Mesenchymal stem cell (in vitro differentiated cells and primary cell): ENCODE measurements around the gene PTPRE.

Experiments
- DNase-seq: peaks from one replicate; pipeline ENCODE4 v3.0.0-alpha.2; 2013
- H2AFZ ChIP-seq: one replicate; pipeline ENCODE4 v1.6.1; 2013; ENCODE audit warnings: low read depth, mild to moderate bottlenecking, control low read depth, inconsistent platforms, low read length, moderate library complexity
- H2AK5ac ChIP-seq: 2 replicates; pipeline ENCODE4 v1.6.1; 2013; ENCODE audit warnings: low read length, moderate library complexity, mild to moderate bottlenecking, inconsistent platforms; ENCODE audit not compliant: severe bottlenecking
- H2BK120ac ChIP-seq: one replicate; pipeline ENCODE4 v1.6.1; 2013; ENCODE audit warnings: low read depth, mild to moderate bottlenecking, inconsistent platforms, low read length, moderate library complexity
- H2BK12ac ChIP-seq, 2 experiments: one replicate each; pipeline ENCODE4 v1.6.1; 2013; ENCODE audit warnings: inconsistent platforms in 2 of 2, low read length in 2 of 2, mild to moderate bottlenecking in 2 of 2, moderate library complexity in 2 of 2, control low read depth in 1 of 2
- H2BK15ac ChIP-seq: one replicate; pipeline ENCODE4 v1.6.1; 2013; ENCODE audit warnings: mild to moderate bottlenecking, low read depth, inconsistent platforms; ENCODE audit not compliant: poor library complexity, severe bottlenecking
- H2BK5ac ChIP-seq: 2 replicates; pipeline ENCODE4 v1.6.1; 2013; ENCODE audit warnings: low read depth, mild to moderate bottlenecking, low read length, control low read depth, inconsistent platforms; ENCODE audit not compliant: poor library complexity, severe bottlenecking
- H3K14ac ChIP-seq, 2 experiments: one replicate each; pipeline ENCODE4 v1.6.1; 2013; ENCODE audit warnings: inconsistent platforms in 2 of 2, low read length in 2 of 2, control low read depth in 1 of 2, mild to moderate bottlenecking in 1 of 2, moderate library complexity in 1 of 2
- H3K18ac ChIP-seq, 2 experiments: one replicate each; pipeline ENCODE4 v1.6.1; 2013; ENCODE audit warnings: inconsistent platforms in 2 of 2, low read length in 2 of 2, control low read depth in 1 of 2, low read depth in 1 of 2, mild to moderate bottlenecking in 1 of 2
- H3K23ac ChIP-seq, 2 experiments: one replicate each; pipeline ENCODE4 v1.6.1; 2013; ENCODE audit warnings: inconsistent platforms in 2 of 2, low read length in 2 of 2, mild to moderate bottlenecking in 2 of 2, moderate library complexity in 2 of 2, control low read depth in 1 of 2
- H3K27ac ChIP-seq: 2 replicates; pipeline ENCODE4 v1.5.1; 2013; ENCODE audit warnings: mild to moderate bottlenecking, moderate library complexity, low read length, control low read depth, inconsistent platforms; ENCODE audit not compliant: poor library complexity, severe bottlenecking
- H3K27me3 ChIP-seq, 2 experiments: 2 replicates each; pipeline versions ENCODE4 v1.6.1 to v1.7.0; 2013; ENCODE audit warnings: low read length in 2 of 2, mild to moderate bottlenecking in 2 of 2, moderate library complexity in 2 of 2, control low read depth in 1 of 2, inconsistent platforms in 1 of 2; ENCODE audit not compliant: control insufficient read depth in 1 of 2, insufficient read depth in 1 of 2
- H3K36me3 ChIP-seq, 2 experiments: 2 replicates each; pipeline versions ENCODE4 v1.6.1 to v1.7.0; 2013; ENCODE audit warnings: low read length in 2 of 2, control low read depth in 1 of 2, inconsistent platforms in 1 of 2, low read depth in 1 of 2, mild to moderate bottlenecking in 1 of 2; ENCODE audit not compliant: insufficient read depth in 2 of 2, control insufficient read depth in 1 of 2
- H3K4ac ChIP-seq, 2 experiments: one replicate each; pipeline ENCODE4 v1.6.1; 2013; ENCODE audit warnings: inconsistent platforms in 2 of 2, low read length in 2 of 2, mild to moderate bottlenecking in 2 of 2, moderate library complexity in 2 of 2, control low read depth in 1 of 2, low read depth in 1 of 2
- H3K4me1 ChIP-seq: 2 replicates; pipeline ENCODE4 v1.6.1; 2013; ENCODE audit warnings: low read depth, low read length, control low read depth; ENCODE audit not compliant: control insufficient read depth, insufficient read depth
- H3K4me2 ChIP-seq: 2 replicates; pipeline ENCODE4 v1.6.1; 2013; ENCODE audit warnings: low read length, mild to moderate bottlenecking, inconsistent platforms; ENCODE audit not compliant: poor library complexity, severe bottlenecking
- H3K4me3 ChIP-seq, 2 experiments: 2 replicates each; pipeline versions ENCODE4 v1.5.1 to v1.7.0; 2013; ENCODE audit warnings: low read length in 2 of 2, mild to moderate bottlenecking in 2 of 2, control low read depth in 1 of 2, low read depth in 1 of 2; ENCODE audit not compliant: insufficient read depth in 1 of 2
- H3K79me1 ChIP-seq: replicated peaks from 2 replicates; pipeline ENCODE4 v1.6.1; 2013; ENCODE audit warnings: mild to moderate bottlenecking, control low read depth, low read length, inconsistent platforms; ENCODE audit not compliant: poor library complexity, severe bottlenecking
- H3K9ac ChIP-seq: 2 replicates; pipeline ENCODE4 v1.7.0; 2013; ENCODE audit warnings: mild to moderate bottlenecking, low read length, moderate library complexity
- H3K9me3 ChIP-seq: 2 replicates; pipeline ENCODE4 v1.7.0; 2013; ENCODE audit warnings: mild to moderate bottlenecking, low read length; ENCODE audit not compliant: control insufficient read depth
- H4K8ac ChIP-seq: one replicate; pipeline ENCODE4 v1.6.1; 2013; ENCODE audit warnings: inconsistent platforms, mild to moderate bottlenecking, low read length, moderate library complexity
- H4K91ac ChIP-seq: one replicate; pipeline ENCODE4 v1.6.1; 2013; ENCODE audit warnings: mild to moderate bottlenecking, low read length, inconsistent platforms
- WGBS: methylation state at CpG from one replicate; pipeline ENCODE4 v1.1.7; 2013; ENCODE audit warnings: mixed read lengths; 5-methylcytosine and 5-hydroxymethylcytosine counted together

PTPRE gene

DNA sequence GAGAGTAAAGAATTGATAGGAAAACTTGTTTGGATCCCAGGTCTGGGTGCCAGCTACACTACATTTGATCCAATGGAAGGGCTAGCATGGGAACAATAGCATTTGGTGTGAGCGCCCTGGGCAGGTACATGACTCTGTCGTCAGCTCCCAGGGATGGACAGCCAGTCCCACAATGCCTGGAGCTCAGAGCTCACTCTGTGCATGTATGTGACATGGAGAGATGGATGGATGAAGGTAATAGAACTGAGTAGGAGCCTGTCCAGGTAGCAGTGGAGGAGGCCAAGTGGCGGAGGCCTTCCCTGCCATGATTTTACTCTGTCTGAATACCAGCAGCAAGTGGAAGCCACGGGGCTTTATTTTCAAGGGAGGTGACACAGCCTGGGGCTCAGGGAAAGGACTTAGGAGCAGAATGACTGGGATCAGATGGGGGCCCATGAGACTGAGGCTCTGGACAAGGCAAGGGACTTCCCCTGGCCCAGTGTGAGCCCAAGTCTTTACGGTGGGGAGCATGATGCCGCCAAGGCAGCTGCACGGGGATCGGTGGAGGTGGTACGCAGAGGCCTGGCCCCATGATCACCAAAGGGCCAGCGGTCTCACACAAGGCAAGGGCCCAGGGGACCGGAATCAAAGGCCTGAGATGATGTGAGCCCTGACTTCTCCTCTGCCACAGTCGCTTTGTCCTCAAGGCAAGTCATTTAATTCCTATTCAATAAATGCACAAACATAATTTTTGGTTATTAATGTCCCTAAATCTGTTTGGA, 5.9 kb downstream of the PTPRE start:
- Histone ChIP-seq H2AFZ (no peak overlapping the region), H2AK5ac (no peak overlapping the region), H3K9me3 (no peaks in the 10 kb centered on the region), H2BK12ac (peak overlapping the region in 1 of 2 experiments; percentile 68), H4K91ac (no peak overlapping the region), H3K9ac (no peak overlapping the region), H3K27me3 (no peaks in the 10 kb centered on the region), H3K36me3 (no peaks in the 10 kb centered on the region), H2BK15ac (no peak overlapping the region), H3K4ac (peak overlapping the region; percentile 17 to 37), H2BK120ac (no peak overlapping the region), H4K8ac (no peak overlapping the region), H3K23ac (no peak overlapping the region), H3K18ac (peak overlapping the region in 1 of 2 experiments; percentile 80), H3K4me2 (no peak overlapping the region), H3K4me3 (no peak overlapping the region), H3K4me1 (peaks cover 10% of the 10 kb centered on the region), H3K27ac (no peak overlapping the region), H2BK5ac (no peak overlapping the region), H3K14ac (peak overlapping the region in 1 of 2 experiments; percentile 44), H3K79me1 (peaks cover 15% of the 10 kb centered on the region)
- DNase-seq: no peak
- 99% methylated on average over 12 of the region's 12 CpGs for WGBS

GRCh38 chr10:127913368-127913759, 6.5 kb downstream of the PTPRE start:
- Histone ChIP-seq H3K14ac (no peak overlapping the region), H4K8ac (no peak overlapping the region), H3K9ac (no peak overlapping the region), H4K91ac (no peak overlapping the region), H3K27me3 (no peaks in the 10 kb centered on the region), H3K27ac (no peak overlapping the region), H2BK12ac (no peak overlapping the region), H3K18ac (no peak overlapping the region), H2BK120ac (no peak overlapping the region), H3K4me3 (no peak overlapping the region), H3K23ac (no peak overlapping the region), H3K79me1 (peaks cover 12% of the 10 kb centered on the region), H2BK5ac (no peak overlapping the region), H3K4me2 (no peak overlapping the region), H2BK15ac (no peak overlapping the region), H3K4me1 (peaks cover 8% of the 10 kb centered on the region), H3K36me3 (no peaks in the 10 kb centered on the region), H2AK5ac (no peak overlapping the region), H3K9me3 (no peaks in the 10 kb centered on the region), H3K4ac (no peak overlapping the region), H2AFZ (no peak overlapping the region)
- 98% methylated on average over 8 of the region's 8 CpGs for WGBS
- no peak for DNase-seq

GRCh38 chr10:127915324-127915723, 8.4 kb downstream of the PTPRE start:
- H3K18ac ChIP-seq: no peak overlapping the region
- no peak overlapping the region for H3K4me2 ChIP-seq
- H2AFZ ChIP-seq: no peak overlapping the region
- WGBS: 92% methylated on average over 4 of the region's 4 CpGs
- H4K8ac ChIP-seq: no peak overlapping the region
- H3K9ac ChIP-seq: no peak overlapping the region
- H3K14ac ChIP-seq: no peak overlapping the region
- H3K79me1 ChIP-seq: peaks cover 8% of the 10 kb centered on the region
- H4K91ac ChIP-seq: no peak overlapping the region
- H2BK5ac ChIP-seq: no peak overlapping the region
- H3K27ac ChIP-seq: no peak overlapping the region
- no peaks in the 10 kb centered on the region for H3K9me3 ChIP-seq
- no peak overlapping the region for H2BK15ac ChIP-seq
- H2BK120ac ChIP-seq: no peak overlapping the region
- no peak for DNase-seq
- H3K27me3 ChIP-seq: no peaks in the 10 kb centered on the region
- H3K36me3 ChIP-seq: no peaks in the 10 kb centered on the region
- H2AK5ac ChIP-seq: no peak overlapping the region
- no peak overlapping the region for H3K4ac ChIP-seq
- H3K23ac ChIP-seq: no peak overlapping the region
- H3K4me3 ChIP-seq: no peak overlapping the region
- no peak overlapping the region for H2BK12ac ChIP-seq
- peaks cover 9% of the 10 kb centered on the region for H3K4me1 ChIP-seq

DNA sequence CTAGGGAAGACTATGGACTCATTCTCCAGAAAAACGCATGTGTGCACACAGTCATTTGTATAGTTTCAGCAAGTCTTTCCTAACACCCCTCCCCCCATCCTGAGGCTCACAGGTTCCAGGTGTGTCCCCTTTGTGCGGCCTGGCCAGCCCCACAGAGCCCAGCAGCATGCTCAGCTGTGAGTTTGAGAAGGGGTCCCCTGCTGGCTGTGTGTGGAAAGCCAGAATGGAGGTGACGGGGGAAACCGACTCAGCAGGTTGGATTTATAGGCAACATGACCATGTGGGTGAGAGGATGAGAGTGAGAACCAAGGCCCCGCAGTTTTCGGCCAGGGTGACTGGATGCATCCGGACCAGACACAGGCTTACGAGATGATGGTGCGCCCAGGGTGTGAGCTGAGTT, 9.9 kb downstream of the PTPRE start:
- Histone ChIP-seq H3K27ac (no peak overlapping the region), H3K23ac (no peak overlapping the region), H3K4ac (peak overlapping the region in 1 of 2 experiments; percentile 0), H2BK12ac (peak overlapping the region; percentile 59 to 69), H3K9me3 (no peaks in the 10 kb centered on the region), H3K4me1 (peaks cover 10% of the 10 kb centered on the region), H4K8ac (no peak overlapping the region), H2BK15ac (no peak overlapping the region), H2BK120ac (no peak overlapping the region), H2BK5ac (no peak overlapping the region), H3K79me1 (peaks cover 10% of the 10 kb centered on the region), H3K4me2 (no peak overlapping the region), H4K91ac (peak overlapping the region; percentile 64), H3K14ac (no peak overlapping the region), H3K4me3 (no peak overlapping the region), H3K36me3 (no peaks in the 10 kb centered on the region), H2AK5ac (no peak overlapping the region), H3K9ac (no peak overlapping the region), H3K18ac (no peak overlapping the region), H3K27me3 (no peaks in the 10 kb centered on the region), H2AFZ (no peak overlapping the region)
- 96% methylated on average over 9 of the region's 9 CpGs for WGBS
- no peak for DNase-seq
